Large intestine (tissue), 3 donors: ENCODE measurements around the gene MRGPRF. TPM values are rescaled to one million over a fixed set of nuclear protein-coding genes. Genes with fewer than 3 reads are reported as not detected.
"Not testable (repeated sequence)": the region's sequence is repeated elsewhere in the genome, so short reads cannot be mapped to it uniquely, and the experiment has no call there.

Experiments used
- DNase-seq, 2 donors: peaks; one replicate each; pipeline versions ENCODE4 v3.0.0 to v3.0.0-alpha.2; 2013
- H3K27ac ChIP-seq: one replicate; pipeline ENCODE4 v1.5.1; 2013; ENCODE audit warnings: low read length
- H3K27me3 ChIP-seq: 2 replicates; pipeline ENCODE4 v1.6.1; 2013; ENCODE audit warnings: low read length; ENCODE audit not compliant: control insufficient read depth, insufficient read depth
- H3K36me3 ChIP-seq: 2 replicates; pipeline ENCODE4 v1.6.1; 2013; ENCODE audit warnings: low read length; ENCODE audit not compliant: control insufficient read depth, insufficient read depth
- H3K4me1 ChIP-seq: one replicate; pipeline ENCODE4 v1.6.1; 2013; ENCODE audit warnings: low read length; ENCODE audit not compliant: control insufficient read depth, insufficient read depth
- H3K4me3 ChIP-seq: one replicate; pipeline ENCODE4 v1.5.1; 2013; ENCODE audit warnings: low read length
- H3K9me3 ChIP-seq: one replicate; pipeline ENCODE4 v1.6.1; 2013; ENCODE audit warnings: mild to moderate bottlenecking, low read depth, low read length, moderate library complexity; ENCODE audit not compliant: control insufficient read depth
- WGBS: methylation state at CpG from one replicate; pipeline ENCODE4 v1.1.5; 2013; ENCODE audit warnings: low lambda C conversion rate; ENCODE audit not compliant: insufficient coverage; 5-methylcytosine and 5-hydroxymethylcytosine counted together
- polyA plus RNA-seq: library from polyadenylated mRNA; unstranded; fragments of 120-200 nt; gene quantifications from one replicate; pipeline ENCODE4 v1.2.1, GENCODE V29; 2013

Gene MRGPRF
- polyA plus RNA-seq, 1 donor, result 17.6 TPM

DNA sequence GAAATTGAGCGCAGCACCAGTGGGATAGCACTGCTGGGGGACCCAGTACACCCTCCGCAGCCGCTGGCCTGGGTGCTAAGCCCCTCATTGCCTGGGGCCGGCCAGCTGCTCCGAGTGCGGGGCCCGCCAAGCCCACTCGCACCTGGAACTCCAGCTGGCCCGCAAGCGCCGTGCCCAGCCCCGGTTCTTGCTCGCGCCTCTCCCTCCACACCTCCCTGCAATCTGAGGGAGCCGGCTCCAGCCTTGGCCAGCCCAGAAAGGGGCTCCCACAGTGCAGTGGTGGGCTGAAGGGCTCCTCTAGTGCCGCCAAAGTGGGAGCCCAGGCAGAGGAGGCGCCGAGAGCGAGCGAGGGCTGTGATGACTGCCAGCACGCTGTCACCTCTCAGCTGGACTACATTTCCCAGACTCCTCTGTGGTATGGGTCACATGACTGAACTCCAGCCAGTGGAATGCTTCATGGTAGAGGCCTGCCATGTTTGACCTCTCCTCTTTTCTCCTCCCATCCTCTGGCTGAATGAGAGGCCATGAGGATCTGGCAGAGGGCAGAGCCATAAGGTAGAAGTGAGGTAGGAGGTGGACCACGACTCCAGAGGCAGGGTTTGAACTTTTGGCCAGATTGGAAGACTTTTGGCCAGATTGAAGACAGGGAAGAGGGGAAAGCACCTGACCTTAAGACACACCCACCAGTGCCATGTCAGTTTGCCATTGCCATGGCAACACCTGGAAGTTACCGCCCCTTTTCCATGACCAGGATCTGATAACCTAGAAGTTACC, 38.4 kb downstream of the MRGPRF start:
- H3K9me3 ChIP-seq, result no peaks in the 10 kb centered on the region
- WGBS, result no CpG with 5 or more reads among the region's 23 CpGs
- no peak for DNase-seq

DNA sequence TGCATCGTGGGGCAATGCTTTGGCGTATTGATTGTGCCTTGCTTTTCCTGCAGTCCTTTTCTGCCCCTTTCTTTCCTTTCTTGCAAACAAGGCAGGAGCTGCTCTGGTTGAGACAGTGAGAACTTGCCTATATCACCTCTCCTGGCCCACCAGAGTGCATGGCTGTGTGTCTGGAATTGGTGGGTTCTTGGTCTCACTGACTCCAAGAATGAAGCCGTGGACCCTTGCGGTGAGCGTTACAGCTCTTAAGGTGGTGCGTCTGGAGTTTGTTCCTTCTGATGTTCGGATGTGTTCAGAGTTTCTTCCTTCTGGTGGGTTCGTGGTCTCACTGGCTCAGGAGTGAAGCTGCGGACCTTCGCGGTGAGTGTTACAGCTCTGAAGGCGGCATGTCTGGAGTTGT, 39.3 kb downstream of the MRGPRF start:
- not testable (repeated sequence) for H3K27me3 ChIP-seq, DNase-seq, H3K4me3 ChIP-seq, H3K27ac ChIP-seq, H3K9me3 ChIP-seq, H3K4me1 ChIP-seq, H3K36me3 ChIP-seq
- 100% methylated on average over 1 of the region's 12 CpGs for WGBS

More for the DNA sequence above, 38.4 kb downstream of the MRGPRF start:
- no peaks in the 10 kb centered on the region for H3K36me3 ChIP-seq
- H3K4me3 ChIP-seq, result no peak overlapping the region
- H3K27me3 ChIP-seq, result peaks cover 6% of the 10 kb centered on the region
- no peaks in the 10 kb centered on the region for H3K4me1 ChIP-seq
- no peak overlapping the region for H3K27ac ChIP-seq

DNA sequence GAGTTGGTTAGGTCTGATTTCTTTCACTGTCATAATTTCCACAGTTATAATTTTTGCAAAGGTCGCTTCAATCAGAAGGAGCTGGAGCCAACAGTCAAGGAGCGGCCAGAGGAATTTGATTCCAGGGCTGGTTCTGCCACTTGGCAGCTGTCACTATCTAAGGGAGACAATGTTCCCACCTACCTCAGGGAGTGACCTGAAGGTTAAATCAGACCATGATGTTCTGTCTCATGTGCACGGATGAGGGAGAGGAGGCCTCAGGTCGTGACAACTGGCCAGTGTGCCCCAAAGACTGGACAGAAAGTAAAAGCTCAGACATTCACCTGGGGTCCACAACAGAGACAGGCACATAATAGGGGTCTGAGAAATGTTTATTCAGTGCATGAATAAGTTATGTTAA, 39.8 kb downstream of the MRGPRF start:
- WGBS, result no CpG with 5 or more reads among the region's 4 CpGs
- Histone ChIP-seq H3K27ac (no peak overlapping the region), H3K4me1 (no peaks in the 10 kb centered on the region)

DNA sequence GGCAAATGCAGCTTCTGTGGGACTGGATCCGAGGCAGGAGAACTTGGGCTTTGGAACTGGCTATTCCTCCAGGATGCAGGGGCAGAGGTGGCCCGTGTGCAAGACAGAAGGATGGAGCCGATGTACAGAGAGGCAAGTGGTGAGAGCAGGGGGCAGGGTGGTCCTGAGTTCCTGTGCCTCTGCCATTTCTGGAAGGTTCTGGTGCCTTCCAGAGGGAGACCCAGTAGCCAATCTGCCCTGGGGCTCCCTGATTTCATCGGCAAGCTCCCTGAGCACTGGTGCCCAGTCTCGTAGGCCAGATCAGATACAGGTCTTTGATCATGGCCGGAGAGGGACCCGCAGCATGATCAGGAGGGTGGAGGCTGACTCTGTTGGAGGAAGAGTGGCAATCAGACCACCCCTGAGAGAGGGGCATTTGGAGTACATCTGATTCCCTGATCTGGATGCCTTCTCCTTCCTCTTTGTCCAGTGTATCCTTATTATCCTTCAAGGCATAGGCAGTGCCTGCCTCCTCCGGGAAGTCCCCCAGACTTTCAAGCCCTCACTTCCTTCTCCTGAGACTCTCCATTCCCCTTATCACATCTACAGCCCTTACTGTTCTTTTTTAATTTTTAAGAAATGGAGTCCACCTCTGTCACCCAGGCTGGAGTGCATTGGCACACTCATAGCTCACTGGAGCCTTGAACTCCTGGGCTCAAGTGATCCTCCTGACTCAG, 42.0 kb downstream of the MRGPRF start:
- no peaks in the 10 kb centered on the region for H3K9me3 ChIP-seq
- no peak overlapping the region for H3K27ac ChIP-seq
- peaks cover 6% of the 10 kb centered on the region for H3K27me3 ChIP-seq
- 100% methylated on average over 1 of the region's 8 CpGs for WGBS
- no peaks in the 10 kb centered on the region for H3K36me3 ChIP-seq
- H3K4me1 ChIP-seq, result no peaks in the 10 kb centered on the region
- DNase-seq, result no peak
- H3K4me3 ChIP-seq, result no peak overlapping the region

More for the DNA sequence above, 39.8 kb downstream of the MRGPRF start:
- DNase-seq, result no peak
- Histone ChIP-seq H3K27me3 (peaks cover 10% of the 10 kb centered on the region), H3K36me3 (no peaks in the 10 kb centered on the region), H3K9me3 (no peaks in the 10 kb centered on the region), H3K4me3 (no peak overlapping the region)

DNA sequence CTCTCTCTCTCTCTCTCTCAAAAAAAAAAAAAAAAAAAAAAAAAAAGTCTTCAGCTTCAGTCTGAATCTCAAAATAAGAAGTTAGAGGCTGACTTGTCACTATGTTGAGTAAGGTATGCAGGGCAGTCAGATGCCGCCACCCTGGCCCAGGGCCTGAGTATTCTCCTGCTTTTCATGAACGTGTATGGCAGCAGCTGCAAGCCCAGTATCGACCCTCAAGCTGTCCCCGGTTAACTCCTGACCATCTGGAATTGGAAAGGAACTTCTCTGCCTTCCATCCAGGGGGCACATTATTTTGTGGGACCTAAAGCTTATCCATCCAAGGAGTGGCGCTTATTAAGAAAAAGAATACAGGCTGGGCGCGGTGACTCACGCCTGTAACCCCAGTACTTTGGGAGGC, 43.7 kb downstream of the MRGPRF start:
- H3K27ac ChIP-seq, result no peak overlapping the region
- H3K9me3 ChIP-seq, result no peaks in the 10 kb centered on the region
- no peak for DNase-seq
- H3K4me3 ChIP-seq, result no peak overlapping the region
- H3K36me3 ChIP-seq, result no peaks in the 10 kb centered on the region
- H3K27me3 ChIP-seq, result peaks cover 6% of the 10 kb centered on the region
- H3K4me1 ChIP-seq, result no peaks in the 10 kb centered on the region
- no CpG with 5 or more reads among the region's 8 CpGs for WGBS

DNA sequence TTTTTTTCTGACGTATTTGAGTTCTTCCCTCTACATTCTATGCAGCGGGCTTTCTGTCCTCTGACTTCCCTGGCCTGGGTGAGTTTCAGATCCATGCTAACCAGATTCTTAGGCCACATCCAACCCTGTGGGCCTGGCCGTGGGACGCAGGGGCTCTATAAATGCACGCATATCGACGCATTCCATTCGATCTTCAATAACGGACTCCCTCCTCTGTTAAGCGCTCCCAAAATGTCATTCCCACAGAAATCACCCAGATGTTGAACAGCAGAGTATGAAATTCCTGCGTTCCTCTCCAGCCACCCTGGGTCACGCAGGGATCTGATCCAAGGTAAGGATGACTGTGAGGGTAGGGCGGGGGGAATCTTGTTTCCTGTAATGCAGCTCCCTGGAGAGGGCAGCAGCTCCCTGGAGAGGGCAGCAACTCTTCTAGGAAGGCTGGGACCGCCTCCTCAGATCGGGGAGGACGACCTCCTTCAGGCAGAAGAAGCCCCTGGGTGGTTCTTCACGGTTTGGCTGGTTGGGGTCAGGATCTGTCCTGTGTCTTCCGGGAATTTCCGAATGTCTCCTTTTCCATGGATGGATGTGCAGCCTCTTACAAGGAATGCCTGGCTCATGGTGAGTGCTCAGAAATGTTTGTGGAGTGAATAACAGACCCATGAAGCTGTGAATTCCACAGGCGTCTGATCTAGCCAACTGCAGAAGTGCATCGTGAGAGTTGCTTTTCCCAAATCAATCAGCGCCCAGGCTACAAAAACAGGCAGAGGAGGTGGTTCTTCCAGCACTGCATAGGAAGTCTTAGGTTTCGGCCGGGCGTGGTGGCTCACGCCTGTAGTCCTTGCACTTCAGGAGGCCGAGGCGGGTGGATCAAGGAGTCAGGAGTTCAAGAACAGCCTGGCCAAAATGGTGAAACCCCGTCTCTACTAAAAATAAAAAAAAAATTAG, 44.5 kb downstream of the MRGPRF start:
- Histone ChIP-seq H3K4me3 (no peak overlapping the region), H3K9me3 (no peaks in the 10 kb centered on the region), H3K4me1 (no peaks in the 10 kb centered on the region), H3K27me3 (peaks cover 6% of the 10 kb centered on the region), H3K36me3 (no peaks in the 10 kb centered on the region), H3K27ac (no peak overlapping the region)
- WGBS, result no CpG with 5 or more reads among the region's 29 CpGs
- no peak for DNase-seq

DNA sequence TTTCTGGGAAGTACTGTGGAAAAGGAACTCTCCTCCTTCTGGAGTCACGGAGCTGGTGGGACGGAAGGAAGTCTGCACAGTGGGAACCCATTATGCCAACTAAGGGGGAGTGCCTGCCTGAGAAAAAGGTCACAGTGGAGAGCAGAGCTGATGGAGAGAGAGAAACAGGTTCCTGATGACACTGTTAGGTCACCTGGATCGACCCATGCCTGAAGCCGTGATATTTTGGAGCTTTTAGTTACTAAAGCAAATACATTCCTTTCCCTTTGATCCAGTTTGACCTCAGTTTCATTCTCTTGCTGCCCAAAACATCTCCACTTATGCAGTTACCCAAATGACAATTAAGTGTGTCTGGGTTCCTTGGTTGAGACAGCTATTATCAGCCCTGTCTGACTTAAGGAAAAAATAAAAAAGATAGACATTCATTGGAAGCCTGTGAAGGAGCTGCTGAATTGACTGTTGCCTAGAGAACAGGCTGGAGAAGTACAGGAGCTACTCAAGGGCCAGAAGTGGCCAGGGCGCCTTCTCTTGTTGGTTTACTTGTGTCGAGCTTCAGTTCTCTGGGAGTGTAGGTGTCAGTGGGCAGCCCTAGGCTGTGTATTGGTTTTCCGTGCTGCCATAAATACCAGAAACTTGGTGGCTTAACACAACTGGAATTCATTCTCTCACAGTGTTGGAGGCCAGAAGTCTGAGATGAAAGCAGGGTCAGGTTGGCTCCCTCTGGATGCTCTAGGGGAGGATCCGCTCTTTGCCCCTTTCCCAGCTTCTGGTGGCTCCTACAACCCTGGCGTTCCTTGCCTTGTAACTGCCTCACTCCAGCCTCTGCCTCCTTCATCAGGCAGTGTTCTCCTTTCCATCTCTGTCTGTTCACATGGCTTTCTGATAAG, 45.9 kb downstream of the MRGPRF start:
- Histone ChIP-seq H3K4me1 (no peaks in the 10 kb centered on the region), H3K4me3 (no peak overlapping the region), H3K9me3 (no peaks in the 10 kb centered on the region), H3K36me3 (no peaks in the 10 kb centered on the region), H3K27me3 (peaks cover 6% of the 10 kb centered on the region), H3K27ac (no peak overlapping the region)
- DNase-seq, result no peak
- no CpG with 5 or more reads among the region's 9 CpGs for WGBS

DNA sequence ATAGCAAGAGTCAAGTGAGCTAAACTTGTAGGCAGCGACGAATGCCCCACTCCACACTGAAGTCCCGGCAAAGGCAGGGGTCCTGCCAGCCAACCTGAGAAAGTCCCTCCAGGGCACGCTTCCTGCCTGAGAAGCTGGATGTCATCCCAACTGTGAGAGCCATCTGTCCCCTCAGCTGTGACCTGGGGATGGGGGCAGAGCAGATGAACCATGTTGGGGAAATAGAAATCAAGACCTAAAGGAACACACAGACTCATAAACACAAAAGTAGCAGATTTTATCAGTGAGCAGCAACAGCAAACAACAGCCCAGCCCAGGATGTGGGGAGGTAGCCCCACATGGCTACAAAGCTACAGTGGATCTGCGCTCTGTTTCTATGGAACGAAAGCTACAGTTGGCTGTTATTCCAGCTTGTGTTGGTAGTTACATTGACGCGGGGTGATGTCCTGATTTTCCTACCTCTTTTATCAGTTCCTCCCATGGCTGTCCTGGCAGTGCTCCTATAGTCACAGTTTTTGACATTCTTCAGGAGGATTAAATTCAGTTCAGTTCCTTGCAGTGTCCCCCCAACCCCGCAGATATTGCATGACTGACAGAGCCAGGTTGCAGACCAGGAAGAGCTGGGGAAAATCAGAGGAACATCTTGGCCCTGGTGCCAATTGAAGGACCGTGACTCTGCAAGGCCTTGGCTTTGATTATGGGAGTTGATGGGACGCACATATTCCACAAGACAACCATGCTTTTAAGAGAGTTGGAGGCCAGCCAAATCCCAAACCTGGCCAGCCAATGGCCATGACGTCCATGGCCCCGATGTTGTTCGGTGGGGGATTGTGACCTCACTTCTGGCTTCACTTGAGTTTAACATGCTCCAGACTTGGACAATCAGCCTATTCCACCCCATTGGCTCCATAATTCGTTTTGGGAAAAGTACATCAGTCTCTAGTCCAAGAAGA, 46.9 kb downstream of the MRGPRF start:
- no peak overlapping the region for H3K27ac ChIP-seq
- 100% methylated on average over 1 of the region's 15 CpGs for WGBS
- H3K27me3 ChIP-seq, result peaks cover 6% of the 10 kb centered on the region
- H3K4me1 ChIP-seq, result no peaks in the 10 kb centered on the region
- no peaks in the 10 kb centered on the region for H3K36me3 ChIP-seq
- no peak overlapping the region for H3K4me3 ChIP-seq
- no peaks in the 10 kb centered on the region for H3K9me3 ChIP-seq
- DNase-seq, result no peak

DNA sequence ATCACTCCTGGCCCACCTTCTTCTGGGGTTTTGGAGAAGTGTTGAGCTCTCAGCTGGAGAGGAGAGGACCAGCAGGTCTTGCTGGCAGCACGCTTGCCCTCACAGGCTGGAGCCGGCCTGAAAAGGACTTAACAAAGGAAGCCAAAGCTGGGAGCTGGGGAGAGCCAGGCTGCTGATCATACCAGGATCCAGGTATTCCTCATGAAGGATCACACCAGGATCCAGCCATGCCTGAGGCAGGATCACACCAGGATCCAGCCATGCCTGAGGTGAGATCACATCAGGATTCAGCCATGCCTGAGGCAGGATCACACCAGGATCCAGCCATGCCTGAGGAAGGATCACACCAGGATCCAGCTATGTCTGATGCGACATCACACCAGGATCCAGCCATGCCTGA, 49.3 kb downstream of the MRGPRF start:
- H3K4me3 ChIP-seq, result no peak overlapping the region
- peaks cover 2% of the 10 kb centered on the region for H3K27me3 ChIP-seq
- no peaks in the 10 kb centered on the region for H3K36me3 ChIP-seq
- WGBS, result no CpG with 5 or more reads among the region's 3 CpGs
- DNase-seq, result no peak
- no peaks in the 10 kb centered on the region for H3K4me1 ChIP-seq
- H3K27ac ChIP-seq, result no peak overlapping the region
- no peaks in the 10 kb centered on the region for H3K9me3 ChIP-seq
